MM.1S (cell line): Measurements from ENCODE around the gene NBPF4.
"Not testable (repeated sequence)": the region's sequence is repeated elsewhere in the genome, so short reads cannot be mapped to it uniquely, and the experiment has no call there.

Experiments used
- EZH2 ChIP-seq: fragments of 300-600 bp; sonication (generic); optimal IDR thresholded peaks from 2 replicates; pipeline ENCODE3; 2017; ENCODE audit warnings: low read depth, mild to moderate bottlenecking, antibody characterized with exemption, low read length, mixed read lengths
- EZH2phosphoT487 ChIP-seq: fragments of 300-600 bp; sonication (generic); IDR thresholded peaks from 2 replicates; pipeline ENCODE4 v1.6.1; 2018; ENCODE audit warnings: antibody characterized with exemption, low read length
- TF ChIP-seq, protein P1 (sequence below): fragments of 300-600 bp; sonication (generic); IDR thresholded peaks from 2 replicates; pipeline ENCODE4 v1.5.1; 2016; ENCODE audit warnings: antibody characterized with exemption, low read length, mixed read lengths

DNA sequence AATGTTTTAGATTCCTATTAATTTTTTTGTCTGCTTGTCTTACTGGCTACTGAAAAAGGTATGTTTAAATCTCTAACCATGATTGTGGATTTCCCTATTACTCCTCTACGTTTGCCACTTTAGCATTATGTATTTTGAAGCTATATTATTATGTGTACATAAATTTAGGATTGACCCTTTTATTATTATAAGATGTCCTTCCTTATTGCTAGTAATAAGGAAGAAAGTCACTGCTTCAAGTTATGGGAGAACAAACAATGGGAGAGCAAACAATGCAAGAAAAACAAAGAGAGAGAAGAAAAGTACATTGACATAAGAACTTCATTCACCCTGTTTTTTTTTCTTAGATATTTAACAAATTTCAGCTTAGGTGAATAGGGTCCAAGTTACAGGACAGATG lies 23.2 kb upstream of the NBPF4 start:
- TF ChIP-seq EZH2, EZH2phosphoT487: not testable (repeated sequence)
- TF ChIP-seq, protein P1, sequence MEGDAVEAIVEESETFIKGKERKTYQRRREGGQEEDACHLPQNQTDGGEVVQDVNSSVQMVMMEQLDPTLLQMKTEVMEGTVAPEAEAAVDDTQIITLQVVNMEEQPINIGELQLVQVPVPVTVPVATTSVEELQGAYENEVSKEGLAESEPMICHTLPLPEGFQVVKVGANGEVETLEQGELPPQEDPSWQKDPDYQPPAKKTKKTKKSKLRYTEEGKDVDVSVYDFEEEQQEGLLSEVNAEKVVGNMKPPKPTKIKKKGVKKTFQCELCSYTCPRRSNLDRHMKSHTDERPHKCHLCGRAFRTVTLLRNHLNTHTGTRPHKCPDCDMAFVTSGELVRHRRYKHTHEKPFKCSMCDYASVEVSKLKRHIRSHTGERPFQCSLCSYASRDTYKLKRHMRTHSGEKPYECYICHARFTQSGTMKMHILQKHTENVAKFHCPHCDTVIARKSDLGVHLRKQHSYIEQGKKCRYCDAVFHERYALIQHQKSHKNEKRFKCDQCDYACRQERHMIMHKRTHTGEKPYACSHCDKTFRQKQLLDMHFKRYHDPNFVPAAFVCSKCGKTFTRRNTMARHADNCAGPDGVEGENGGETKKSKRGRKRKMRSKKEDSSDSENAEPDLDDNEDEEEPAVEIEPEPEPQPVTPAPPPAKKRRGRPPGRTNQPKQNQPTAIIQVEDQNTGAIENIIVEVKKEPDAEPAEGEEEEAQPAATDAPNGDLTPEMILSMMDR, result not testable (repeated sequence)
